ENCODE measurements around the gene NPIPB2.
"Not testable (repeated sequence)": the region's sequence is repeated elsewhere in the genome, so short reads cannot be mapped to it uniquely, and the experiment has no call there.

- TF ChIP-seq CTCF (optimal IDR thresholded peaks at IDR 0.05 in 1 of 3, IDR thresholded peaks at IDR 0.05 in 1 of 3, conservative IDR thresholded peaks at IDR 0.05 in 1 of 3; ENCODE audit: extremely low read depth in 1 of 3, insufficient read depth in 2 of 3, low read length in 3 of 3); EZH2 (IDR thresholded peaks at IDR 0.05; ENCODE audit: low read length): not testable (repeated sequence)
Measured at GRCh38 chr16:11927350-11927749, 14.5 kb downstream of the NPIPB2 start.
